LoVo (cell line): ENCODE measurements around the gene MYO3B.
"Not testable (repeated sequence)": the region's sequence is repeated elsewhere in the genome, so short reads cannot be mapped to it uniquely, and the experiment has no call there.

Source experiments
- DNase-seq: peaks from one replicate; pipeline ENCODE4 v3.0.0-alpha.2; 2016; ENCODE audit warnings: low spot score

Gene MYO3B

DNA sequence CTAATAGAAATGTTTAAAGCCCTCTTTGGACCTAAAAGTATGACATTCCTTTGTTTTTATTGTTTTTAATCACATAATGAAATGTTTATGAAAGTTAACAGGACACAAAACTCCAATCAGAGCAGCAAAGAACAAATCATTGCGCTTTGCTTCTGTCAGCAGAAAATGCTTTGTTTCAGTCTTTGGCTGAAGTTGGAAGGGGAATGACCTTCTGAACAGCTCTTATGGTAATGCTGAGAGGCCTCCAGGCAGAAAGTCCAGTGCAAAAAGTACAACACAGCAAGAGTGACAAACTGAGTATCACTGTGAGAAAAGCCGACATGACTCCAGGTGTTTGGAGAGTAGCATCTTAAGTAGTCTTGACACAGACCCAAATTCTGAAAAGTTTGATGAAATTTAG lies 389.5 kb downstream of the MYO3B start:
- no peak for DNase-seq

DNA sequence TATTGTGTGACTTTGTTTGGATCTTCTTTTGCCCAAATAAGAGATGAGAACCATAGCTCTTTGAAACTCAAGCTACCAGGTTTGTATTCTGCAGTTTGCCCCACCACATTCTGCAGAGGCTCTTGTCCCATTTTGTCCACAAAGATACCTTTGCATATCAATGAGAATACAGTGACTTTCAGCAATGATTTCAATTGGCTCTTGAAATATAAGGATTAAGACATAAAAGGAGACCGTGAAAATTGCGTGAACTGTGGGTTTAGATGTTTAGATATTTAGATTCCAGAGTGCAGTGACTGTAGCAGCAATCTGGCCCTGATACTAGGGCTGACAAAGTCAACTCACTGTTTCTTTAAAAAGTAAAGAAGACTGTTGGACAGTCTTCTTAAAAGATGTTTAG lies 390.6 kb downstream of the MYO3B start:
- DNase-seq = no peak

DNA sequence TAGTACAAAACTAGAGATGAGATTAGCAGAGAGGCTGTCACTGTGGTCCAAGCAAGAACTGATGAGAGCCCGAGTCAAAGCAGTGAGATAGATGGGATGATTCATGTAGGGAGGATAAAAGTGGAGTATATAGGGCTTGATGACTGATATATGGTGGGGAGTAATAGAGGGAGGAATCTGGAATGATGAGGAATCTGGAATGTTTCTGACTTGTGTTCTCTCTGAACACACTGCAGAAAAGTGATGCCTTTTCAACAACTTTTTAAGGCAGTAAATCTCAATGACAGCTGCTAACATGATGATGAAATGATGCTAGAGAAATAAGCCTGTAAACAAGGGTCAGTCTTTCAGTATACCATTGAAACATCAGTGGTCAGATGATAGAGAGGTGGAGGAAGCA lies 393.7 kb downstream of the MYO3B start:
- DNase-seq = no peak

DNA sequence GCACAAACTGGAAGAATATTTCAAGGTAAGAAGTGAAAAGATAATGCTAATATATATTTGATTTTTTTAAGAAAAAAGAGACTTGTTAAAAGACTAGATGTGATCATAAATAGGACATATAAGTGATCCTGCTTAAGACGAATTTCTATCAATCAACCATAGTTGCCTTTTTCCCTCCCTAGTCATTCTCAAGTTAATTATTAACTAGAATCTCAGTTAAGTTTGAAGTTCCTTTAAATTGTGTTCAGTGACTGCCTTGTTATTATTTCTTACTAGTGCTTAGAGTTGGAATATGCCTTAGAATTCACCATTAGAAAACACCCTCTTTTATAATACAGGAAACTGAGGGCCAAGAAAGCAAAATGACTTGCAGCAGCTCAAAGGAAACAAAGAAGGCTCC lies 395.7 kb downstream of the MYO3B start:
- peak; percentile 15 for DNase-seq

DNA sequence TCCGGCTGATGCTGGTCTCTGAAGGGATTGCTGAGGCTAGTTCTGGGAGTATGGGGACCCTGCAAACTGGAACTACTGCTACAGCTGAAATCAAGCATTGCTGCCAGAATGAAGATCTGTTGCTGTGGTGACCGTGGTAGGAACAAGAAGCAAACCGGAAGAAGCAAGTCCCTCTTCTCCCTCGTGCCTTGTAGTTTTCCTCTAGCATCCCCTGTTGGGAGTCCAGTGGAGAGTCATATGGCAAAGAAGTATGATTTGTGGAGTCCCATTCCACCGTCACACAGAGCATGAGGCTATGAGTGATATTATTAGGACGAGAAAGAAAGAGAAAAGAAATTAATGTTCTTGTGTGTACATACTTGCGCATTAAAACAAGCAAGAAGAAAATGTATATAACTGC lies 398.3 kb downstream of the MYO3B start:
- no peak for DNase-seq

DNA sequence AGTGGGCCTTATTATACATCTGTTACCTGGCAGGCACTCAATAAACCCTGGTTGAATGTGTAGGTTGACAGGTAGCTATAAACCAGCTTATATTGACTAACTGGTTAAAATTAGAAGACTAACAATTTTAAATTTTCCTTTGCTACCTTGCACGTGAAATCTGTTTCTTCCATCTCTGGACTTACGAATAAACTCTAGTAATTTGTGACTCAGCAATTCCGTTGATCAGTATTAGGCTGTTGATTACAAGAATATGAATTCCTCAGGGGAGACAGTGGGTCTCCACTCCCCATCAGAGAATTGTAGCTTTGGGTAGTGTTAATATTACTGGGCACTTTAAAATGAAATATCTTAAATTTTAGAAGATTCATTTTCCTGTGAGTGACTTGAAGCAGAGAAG lies 399.4 kb downstream of the MYO3B start:
- DNase-seq = no peak

DNA sequence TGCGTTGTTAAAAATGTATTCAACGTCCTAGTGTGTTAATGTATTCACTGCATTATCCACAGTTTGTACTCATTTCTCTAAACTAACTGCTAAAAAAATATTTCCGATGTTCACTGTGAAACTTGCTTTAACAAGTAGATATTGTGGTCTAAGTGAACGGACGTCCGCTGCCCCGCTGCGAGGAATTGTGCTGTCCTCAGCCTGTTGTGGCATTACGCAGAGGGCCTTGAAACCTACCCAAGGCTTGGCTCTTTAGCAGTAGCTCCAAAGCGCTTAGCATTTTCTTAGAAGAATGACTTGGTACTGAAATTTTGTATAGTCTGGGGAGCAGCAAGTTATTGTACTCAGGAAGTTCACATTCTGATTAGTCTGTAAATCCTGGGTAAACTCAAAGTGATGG lies 400.7 kb downstream of the MYO3B start:
- no peak for DNase-seq

DNA sequence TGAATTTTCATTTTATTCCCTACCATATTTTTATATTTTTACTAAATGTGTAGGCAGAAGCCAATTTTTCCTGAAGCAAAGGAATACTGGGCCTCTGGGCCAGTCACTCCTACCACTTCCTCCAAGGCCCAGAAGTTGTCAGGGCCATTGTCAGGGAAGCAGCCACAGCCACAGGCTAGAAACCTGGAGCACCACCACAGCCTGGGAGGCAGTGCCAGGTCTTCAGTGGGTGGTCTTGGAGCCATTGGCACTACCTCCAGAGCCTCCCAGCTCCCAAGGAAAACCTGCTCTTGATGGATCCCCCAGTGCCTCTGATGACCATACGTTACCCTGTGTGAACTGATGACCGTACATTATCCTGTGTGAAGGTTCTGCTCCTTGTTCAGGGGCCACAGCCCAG lies 401.6 kb downstream of the MYO3B start:
- no peak for DNase-seq

DNA sequence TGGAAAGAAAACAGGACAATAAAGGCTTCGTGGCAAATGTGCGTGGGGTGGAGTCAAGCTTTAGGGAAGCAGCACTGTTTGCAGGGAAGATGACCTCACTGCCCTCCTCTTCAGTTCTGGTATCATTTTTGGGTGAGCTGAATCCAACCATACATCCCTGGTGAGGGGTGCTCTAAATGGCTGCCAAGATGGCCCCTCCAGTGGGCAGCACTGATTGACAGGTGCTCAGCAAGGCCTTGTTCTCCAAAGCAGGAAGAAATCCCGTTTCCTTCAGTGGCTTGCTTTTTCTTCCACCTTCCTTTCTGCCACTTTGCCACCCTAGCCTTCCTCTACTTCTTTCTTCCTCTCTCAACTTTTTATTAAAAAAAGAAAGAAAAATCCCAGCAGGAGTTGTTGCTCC lies 404.4 kb downstream of the MYO3B start:
- DNase-seq = no peak

DNA sequence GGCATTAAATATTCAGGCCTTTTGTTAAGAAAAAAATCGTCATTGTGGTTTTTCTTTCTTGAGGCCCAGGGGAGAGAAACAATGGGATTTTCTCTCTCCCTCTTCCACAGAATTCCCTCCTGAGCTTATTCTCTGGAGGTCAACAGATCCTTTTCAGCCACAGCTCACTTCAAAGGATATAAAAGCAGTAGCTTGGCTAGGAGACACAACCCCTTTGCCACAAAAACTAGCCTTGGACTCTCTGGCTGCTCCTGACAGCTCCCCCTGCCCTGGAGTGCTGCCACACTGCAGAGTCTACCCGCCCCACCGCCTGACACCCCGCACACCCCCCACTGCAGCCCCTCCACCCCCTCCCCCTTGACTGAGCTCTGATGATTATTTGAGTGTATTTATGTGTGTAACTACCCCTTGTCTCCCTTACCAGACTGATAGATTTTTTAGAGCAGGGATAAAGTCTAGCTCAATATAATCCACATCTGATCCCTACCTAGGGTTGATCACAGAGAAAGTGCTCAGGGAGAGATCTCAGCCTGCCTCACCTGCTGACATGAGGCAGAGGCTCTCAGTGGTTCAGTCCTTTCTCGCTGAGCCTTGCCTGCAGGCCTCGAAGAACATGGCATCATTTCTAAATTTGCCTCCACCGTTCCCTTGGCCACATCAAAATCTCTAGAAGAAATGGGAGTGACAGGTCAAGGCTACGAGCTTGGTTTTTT lies 405.0 kb downstream of the MYO3B start:
- no peak for DNase-seq

DNA sequence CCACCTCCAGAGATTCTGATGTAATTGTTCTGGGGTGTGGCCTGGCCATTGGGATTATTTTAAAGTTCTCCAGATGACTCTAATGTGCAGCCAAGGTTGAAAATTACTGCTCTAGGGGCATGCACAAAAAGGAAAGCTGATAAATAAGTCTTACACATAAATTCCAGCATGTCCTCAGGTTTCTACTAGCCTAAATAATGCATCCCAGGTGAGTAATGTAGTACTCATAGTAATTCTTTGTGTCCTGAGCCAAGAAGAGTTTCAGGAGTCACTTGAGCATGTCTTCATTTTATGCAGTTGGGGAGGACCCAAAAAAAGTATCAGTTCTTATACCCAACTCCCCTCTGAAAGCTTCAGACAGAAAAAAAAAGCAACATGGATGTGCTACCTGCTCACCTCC lies 407.1 kb downstream of the MYO3B start:
- no peak for DNase-seq

DNA sequence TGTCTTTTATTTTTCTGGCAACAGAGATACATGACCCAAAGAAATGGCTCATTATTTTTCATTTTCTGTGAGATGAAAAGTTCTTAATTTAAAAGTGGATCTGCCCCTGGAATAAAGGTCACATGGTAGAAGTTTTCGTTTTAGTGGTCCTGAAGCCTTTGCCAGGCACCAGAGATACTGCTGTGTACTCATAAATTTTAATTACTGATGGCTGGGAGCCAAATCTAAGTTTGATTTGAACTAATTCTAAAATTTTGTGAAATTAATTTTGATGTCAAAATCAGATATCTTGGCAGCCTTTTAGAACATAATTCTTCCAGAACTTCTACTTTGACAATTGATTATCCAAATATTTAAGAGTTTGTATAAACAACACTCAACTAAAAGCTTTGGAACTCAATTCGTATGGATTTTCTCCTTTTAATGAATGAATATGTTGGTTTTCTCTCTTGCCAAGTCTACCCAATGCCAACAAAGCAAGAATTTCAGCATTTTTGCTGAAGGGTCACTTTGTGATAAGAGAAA lies 408.7 kb downstream of the MYO3B start:
- no peak for DNase-seq

DNA sequence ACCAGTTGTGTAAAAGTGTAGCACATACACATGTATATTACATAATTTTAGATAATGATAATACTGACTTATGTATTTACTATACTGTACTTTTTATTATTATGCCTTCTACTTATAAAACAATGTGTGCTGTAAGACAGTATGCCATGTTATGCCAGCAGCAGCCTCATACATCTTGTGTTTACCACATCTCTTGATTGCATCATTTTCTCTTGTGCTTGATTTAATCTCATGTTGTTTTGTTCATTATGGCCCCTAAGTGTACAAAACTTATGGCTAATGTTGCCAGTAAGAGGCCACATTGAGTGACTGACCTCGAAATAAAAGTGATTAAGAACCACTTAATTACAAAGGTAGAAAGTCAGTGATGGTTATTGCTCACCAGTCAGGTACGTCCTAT lies 409.2 kb downstream of the MYO3B start:
- DNase-seq = no peak

DNA sequence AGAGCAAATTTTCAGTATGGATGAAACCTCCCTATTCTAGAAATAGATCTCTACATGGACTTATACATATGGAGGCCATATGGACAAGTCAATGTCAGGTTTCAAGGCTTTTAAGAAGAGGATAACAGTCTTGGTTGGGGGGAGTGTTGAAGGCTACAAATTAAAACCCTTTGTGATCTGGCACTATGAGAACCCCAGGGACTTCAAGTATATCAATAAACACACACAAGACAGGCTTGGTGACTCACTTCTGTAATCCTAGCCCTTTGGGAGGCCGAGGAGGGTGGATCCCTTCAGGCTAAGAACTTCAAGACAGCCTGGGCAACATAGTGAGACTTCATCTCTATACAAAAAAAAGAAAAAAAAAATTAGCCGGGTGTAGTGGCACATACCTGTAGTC lies 410.0 kb downstream of the MYO3B start:
- no peak for DNase-seq

DNA sequence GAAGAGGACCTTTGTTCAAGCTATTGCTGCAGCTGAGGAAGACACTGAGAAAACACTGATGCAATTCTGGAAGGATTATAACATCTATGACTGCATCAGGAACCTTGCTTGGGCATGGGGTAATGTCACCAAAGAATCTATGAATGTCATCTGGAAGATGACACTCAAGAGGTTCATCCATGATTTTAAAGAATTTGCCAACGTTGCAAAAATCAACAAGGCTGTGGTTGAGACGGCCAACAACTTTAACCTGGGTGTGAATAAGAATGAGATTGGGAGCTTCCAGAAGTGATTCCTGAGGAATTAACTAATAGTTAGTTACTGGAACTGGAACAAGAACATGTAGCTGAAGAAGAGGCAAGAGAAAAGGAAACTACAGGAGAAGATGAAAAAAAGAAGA lies 410.8 kb downstream of the MYO3B start:
- no peak for DNase-seq

DNA sequence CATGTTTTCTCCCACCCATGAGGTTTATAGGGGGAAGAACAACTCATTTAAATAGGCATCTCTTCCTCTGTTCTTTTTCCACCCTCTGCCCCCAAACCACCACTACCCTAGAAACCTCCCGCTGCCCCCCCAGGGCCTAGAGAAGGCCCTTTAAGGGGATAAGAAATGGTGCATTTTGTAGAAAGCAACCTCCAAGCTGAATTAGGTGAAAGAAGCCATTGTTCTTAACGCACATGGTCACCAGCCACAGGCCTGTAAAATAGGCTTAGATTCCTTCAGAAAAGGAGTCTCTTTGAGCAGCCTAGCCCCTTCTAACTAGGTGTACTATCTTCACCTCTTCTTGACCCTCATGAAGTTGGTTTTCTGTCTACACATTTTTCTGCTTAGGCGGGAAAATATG lies 418.6 kb downstream of the MYO3B start:
- DNase-seq = no peak

DNA sequence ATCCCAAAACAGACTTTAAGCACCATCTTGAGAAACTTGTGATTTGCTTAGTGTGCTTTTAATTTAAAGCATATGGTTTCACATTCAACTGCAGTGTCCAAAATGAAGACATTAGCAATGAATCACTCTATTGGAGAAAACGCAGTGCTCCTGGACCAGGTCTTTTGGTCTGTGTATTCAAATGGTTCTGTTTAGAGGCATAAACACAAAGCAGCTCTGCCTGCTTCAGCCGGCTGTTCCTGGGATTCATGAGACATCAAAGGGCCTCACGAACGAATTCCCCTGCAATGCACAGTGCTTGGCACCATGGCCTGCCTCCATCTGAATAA lies 420.1 kb downstream of the MYO3B start:
- DNase-seq = no peak

DNA sequence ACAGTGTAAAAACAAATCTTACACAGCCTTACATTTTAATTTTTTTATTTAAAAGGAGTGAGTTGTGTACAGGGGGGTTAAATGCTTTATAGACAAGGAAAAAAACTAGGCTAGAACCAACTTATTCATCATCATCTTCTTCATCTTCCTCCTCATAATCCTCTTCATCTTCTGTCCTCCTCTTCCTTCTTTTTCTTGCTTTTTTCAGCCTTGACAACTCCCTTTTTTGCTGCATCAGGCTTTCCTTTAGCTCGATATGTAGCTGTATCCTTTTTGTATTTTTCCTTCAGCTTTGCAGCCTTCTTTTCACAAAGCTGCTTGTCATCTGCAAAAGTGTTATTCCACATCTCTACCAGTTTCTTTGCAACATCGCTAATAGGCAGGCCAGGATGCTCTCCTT lies 423.5 kb downstream of the MYO3B start:
- no peak for DNase-seq

DNA sequence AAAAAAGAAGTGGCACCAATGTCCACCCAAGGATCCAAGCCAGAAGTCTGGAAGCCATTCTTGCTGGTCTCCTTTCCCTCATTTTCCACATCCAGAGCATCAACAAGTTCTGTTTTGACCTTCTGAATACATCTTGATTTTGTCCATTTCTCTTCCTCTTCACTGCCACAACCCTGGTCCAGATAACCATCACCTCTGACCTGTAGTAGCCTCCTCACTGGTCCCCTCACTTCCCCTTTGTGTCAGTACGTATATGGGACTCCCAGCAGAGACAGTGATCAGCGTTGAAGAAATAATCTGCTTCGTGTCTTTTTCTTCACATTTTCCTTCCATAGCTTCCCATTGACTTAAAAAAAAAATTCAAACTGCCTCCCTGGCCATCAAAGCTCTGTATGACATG lies 427.9 kb downstream of the MYO3B start:
- no peak for DNase-seq

DNA sequence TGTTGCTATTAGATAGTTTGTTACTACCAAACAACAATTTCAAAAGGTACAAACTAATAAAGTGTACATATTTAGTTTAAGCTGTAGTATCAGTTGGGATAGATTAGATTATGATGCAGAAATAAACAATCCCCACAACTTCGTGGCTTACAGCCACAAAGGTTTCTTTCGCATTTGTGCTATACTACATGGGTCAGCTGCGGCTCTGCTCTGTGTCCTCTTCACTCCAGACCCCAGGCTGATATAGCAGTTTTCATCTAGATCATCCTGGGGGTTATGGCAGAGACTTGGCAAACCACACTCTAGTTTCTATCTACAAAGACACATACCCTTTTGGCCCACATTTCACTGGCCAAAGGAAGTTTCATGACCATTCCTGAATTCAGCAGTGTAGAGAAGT lies 429.2 kb downstream of the MYO3B start:
- DNase-seq = no peak

DNA sequence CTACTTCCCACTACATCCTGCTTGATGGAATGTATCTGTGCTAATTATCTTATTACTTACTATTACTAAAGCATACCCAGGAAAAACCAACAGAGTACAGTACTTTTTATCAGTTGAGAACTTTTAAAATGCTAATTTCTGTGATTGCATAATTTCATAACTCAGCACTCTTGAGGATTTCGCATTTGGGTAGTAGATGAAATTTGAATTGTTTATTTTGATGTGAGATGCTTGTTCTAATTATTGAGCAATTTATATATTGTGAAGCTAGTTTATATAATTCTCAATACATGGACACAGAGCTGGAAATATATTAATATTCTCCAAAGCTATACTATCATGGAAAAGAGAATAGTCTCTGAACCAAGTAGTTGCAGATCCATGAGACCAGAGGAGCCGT lies 432.7 kb downstream of the MYO3B start:
- DNase-seq = no peak

DNA sequence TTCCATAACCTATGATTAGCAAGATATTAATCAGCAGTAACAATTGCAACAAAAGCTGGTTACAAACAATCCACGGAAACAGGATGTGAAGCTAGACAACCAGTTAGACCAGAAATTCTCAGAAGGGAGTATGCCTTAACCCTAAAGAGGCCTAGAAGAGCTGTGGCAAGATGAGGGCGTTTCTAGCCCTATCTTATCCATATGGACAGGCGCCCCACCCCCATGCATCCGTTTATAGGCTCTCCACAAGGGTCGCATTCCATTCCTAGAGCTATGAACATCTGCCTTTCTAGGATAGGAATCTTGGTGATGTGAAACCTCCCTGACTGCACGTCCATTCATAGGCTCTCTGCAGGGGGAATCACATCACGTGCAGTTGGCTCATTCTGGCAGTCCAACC lies 441.0 kb downstream of the MYO3B start:
- not testable (repeated sequence) for DNase-seq

DNA sequence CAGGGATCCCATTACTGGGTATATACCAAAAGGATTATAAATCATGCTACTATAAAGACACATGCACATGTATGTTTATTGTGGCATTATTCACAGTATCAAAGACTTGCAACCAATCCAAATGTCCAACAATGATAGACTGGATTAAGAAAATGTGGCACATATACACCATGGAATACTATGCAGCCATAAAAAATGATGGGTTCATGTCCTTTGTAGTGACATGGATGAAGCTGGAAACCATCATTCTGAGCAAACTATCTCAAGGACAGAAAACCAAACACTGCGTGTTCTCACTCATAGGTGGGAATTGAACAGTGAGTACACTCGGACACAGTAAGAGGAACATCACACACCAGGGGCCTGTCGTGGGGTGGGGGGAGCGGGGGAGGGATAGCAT lies 457.1 kb downstream of the MYO3B start:
- DNase-seq = not testable (repeated sequence)

DNA sequence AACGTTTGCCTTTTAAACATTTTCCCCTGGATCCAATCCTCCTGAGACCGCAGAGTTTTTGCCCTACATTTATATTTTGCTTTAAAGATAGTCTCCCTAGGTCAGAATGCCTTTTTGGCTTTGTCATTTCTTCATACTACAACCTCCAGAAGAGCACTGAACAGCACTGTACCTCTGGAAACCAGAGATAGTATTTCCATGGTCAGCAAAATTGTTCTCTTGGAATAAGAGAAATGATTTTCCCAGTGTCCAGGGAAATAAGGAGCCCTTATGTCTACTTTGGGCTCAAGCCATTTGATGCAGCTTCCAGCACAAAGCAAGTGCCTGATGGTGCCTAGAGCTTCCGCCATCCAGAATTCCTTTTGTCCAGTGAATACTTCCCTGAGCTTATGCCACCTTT lies 461.7 kb downstream of the MYO3B start:
- no peak for DNase-seq

DNA sequence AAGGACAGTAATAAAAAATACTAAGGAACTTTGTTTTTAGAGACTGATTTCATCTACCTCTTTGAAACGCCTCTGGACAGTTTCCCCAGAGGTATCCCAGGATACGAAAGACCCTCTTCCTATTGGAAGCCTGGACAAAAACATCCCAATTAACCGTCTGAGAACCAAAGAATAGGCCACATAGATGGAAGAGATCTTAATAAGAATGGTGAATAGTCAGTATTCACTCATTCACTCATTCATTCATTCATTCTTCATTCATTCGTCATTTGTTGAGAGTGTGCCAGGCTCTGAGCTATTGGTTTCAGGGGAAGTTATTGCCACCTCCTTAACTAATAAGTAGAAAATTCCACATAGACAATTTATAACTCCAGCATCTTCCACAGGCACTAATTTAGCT lies 464.0 kb downstream of the MYO3B start:
- no peak for DNase-seq
